GM18498 (cell line): Measurements from ENCODE around the gene EID3.
"Not testable (repeated sequence)": the region's sequence is repeated elsewhere in the genome, so short reads cannot be mapped to it uniquely, and the experiment has no call there.

Source experiments
- ATAC-seq: cut with Tn5 transposase; IDR thresholded peaks from one replicate; pipeline ENCODE4 v1.9.1; 2021; ENCODE audit warnings: mild to moderate bottlenecking, moderate library complexity; ENCODE audit not compliant: unreplicated experiment

The EID3 gene

GRCh38 chr12:104310751-104311633, 7.5 kb downstream of the EID3 start:
- ATAC-seq, result no peak

GRCh38 chr12:104312202-104312601, 8.7 kb downstream of the EID3 start:
- no peak for ATAC-seq

- no peak for ATAC-seq
Measured at GRCh38 chr12:104312654-104313053, 9.1 kb downstream of the EID3 start.

GRCh38 chr12:104313568-104314241, 10.2 kb downstream of the EID3 start:
- ATAC-seq, result no peak

GRCh38 chr12:104314242-104314614, 10.7 kb downstream of the EID3 start:
- ATAC-seq, result no peak

- ATAC-seq, result no peak
Measured at GRCh38 chr12:104315326-104316224, 12.0 kb downstream of the EID3 start.

- ATAC-seq, result no peak
Measured at GRCh38 chr12:104316936-104317335, 13.4 kb downstream of the EID3 start.

- ATAC-seq, result no peak
Measured at GRCh38 chr12:104317538-104318210, 14.1 kb downstream of the EID3 start.

- no peak for ATAC-seq
Measured at GRCh38 chr12:104319028-104319427, 15.5 kb downstream of the EID3 start.

GRCh38 chr12:104319918-104320626, 16.5 kb downstream of the EID3 start:
- ATAC-seq, result no peak

GRCh38 chr12:104320627-104321024, 17.1 kb downstream of the EID3 start:
- no peak for ATAC-seq

- ATAC-seq, result no peak
Measured at GRCh38 chr12:104321949-104322348, 18.4 kb downstream of the EID3 start.

GRCh38 chr12:104322533-104322932, 19.0 kb downstream of the EID3 start:
- not testable (repeated sequence) for ATAC-seq

- ATAC-seq, result no peak
Measured at GRCh38 chr12:104323899-104324298, 20.4 kb downstream of the EID3 start.

GRCh38 chr12:104328278-104328677, 24.7 kb downstream of the EID3 start:
- not testable (repeated sequence) for ATAC-seq

- ATAC-seq, result no peak
Measured at GRCh38 chr12:104328790-104329189, 25.3 kb downstream of the EID3 start.

- no peak for ATAC-seq
Measured at GRCh38 chr12:104329707-104330532, 26.4 kb downstream of the EID3 start.

- ATAC-seq, result no peak
Measured at GRCh38 chr12:104331376-104331775, 27.8 kb downstream of the EID3 start.

GRCh38 chr12:104332273-104332672, 28.7 kb downstream of the EID3 start:
- not testable (repeated sequence) for ATAC-seq
